H1 (cell line): ENCODE data around the gene INHBC. TPM values are rescaled to one million over a fixed set of nuclear protein-coding genes. Genes with fewer than 3 reads are reported as not detected.

Experiments used
- CTCF ChIA-PET: fragments of 300-600 bp; sonication (Branson Sonifier 250); formaldehyde crosslinking; loops from one replicate; lab custom pipeline; 2021; ENCODE audit not compliant: partially characterized antibody; lab: Charles Lee
- POLR2A ChIA-PET: fragments of 300-600 bp; sonication (Branson Sonifier 250); formaldehyde crosslinking; loops from one replicate; lab custom pipeline; 2021; ENCODE audit warnings: inconsistent platforms; ENCODE audit not compliant: partially characterized antibody; lab: Charles Lee
- DNase-seq, 2 experiments: peaks; one replicate each; pipeline versions ENCODE4 v3.0.0 to v3.0.0-alpha.2; 2010 to 2022; ENCODE audit warnings: low spot score in 2 of 2, low read depth in 1 of 2, mixed read lengths in 1 of 2
- FAIRE-seq: peaks from 2 replicates; lab custom pipeline; 2011; peaks lifted over from hg19 to GRCh38; lab: Jason Lieb, UNC
- H2AFZ ChIP-seq: 2 replicates; pipeline ENCODE4 v1.8.1; 2012; ENCODE audit warnings: low read length, inconsistent platforms
- H2AK5ac ChIP-seq: 2 replicates; pipeline ENCODE4 v1.6.1; 2013; ENCODE audit warnings: low read depth, low read length
- H2BK120ac ChIP-seq: replicated peaks from 2 replicates; pipeline ENCODE3; 2013; ENCODE audit warnings: low read depth, low read length, inconsistent platforms
- H2BK12ac ChIP-seq: 2 replicates; pipeline ENCODE4 v1.6.1; 2013; ENCODE audit warnings: low read depth, low read length
- H2BK15ac ChIP-seq: 2 replicates; pipeline ENCODE4 v1.6.1; 2013; ENCODE audit warnings: low read length
- H2BK20ac ChIP-seq: 2 replicates; pipeline ENCODE4 v1.6.1; 2013; ENCODE audit warnings: low read length
- H2BK5ac ChIP-seq: 2 replicates; pipeline ENCODE4 v1.6.1; 2013; ENCODE audit warnings: low read depth, low read length
- H3K14ac ChIP-seq: 2 replicates; pipeline ENCODE4 v1.6.1; 2013; ENCODE audit warnings: inconsistent platforms; ENCODE audit not compliant: insufficient read length
- H3K18ac ChIP-seq: 2 replicates; pipeline ENCODE4 v1.6.1; 2013; ENCODE audit warnings: low read length; ENCODE audit errors: extremely low read depth
- H3K23ac ChIP-seq: 2 replicates; pipeline ENCODE4 v1.6.1; 2013; ENCODE audit warnings: inconsistent platforms; ENCODE audit not compliant: insufficient read length
- H3K23me2 ChIP-seq: 2 replicates; pipeline ENCODE4 v1.6.1; 2013; ENCODE audit warnings: low read depth, low read length
- H3K27ac ChIP-seq: 2 replicates; pipeline ENCODE4 v1.6.1; 2011; ENCODE audit warnings: low read depth, low read length, inconsistent platforms
- H3K27me3 ChIP-seq, 4 experiments: replicated peaks in 1 of 4; 1 replicate in 1 of 4; 2 replicates in 3 of 4; pipeline versions ENCODE4 v1.6.1 to v1.8.1; 2011 to 2013; ENCODE audit warnings: low read length in 3 of 4, mild to moderate bottlenecking in 3 of 4, inconsistent platforms in 2 of 4, mixed read lengths in 2 of 4, moderate library complexity in 1 of 4; ENCODE audit not compliant: control insufficient read depth in 3 of 4, insufficient read depth in 3 of 4; ENCODE audit errors: extremely low read depth in 1 of 4
- H3K36me3 ChIP-seq, 4 experiments: 2 replicates each; pipeline versions ENCODE4 v1.6.1 to v1.8.1; 2011 to 2013; ENCODE audit warnings: mild to moderate bottlenecking in 4 of 4, low read length in 3 of 4, moderate library complexity in 2 of 4, control low read depth in 1 of 4, inconsistent platforms in 1 of 4; ENCODE audit not compliant: insufficient read depth in 4 of 4, control insufficient read depth in 2 of 4
- H3K4ac ChIP-seq: replicated peaks from 2 replicates; pipeline ENCODE3; 2013; ENCODE audit warnings: low read length, low read depth, mixed read lengths, inconsistent platforms; ENCODE audit not compliant: insufficient read length
- H3K4me1 ChIP-seq, 4 experiments: replicated peaks in 1 of 4; 1 replicate in 1 of 4; 2 replicates in 3 of 4; pipeline versions ENCODE4 v1.6.1 to v1.8.1; 2011 to 2013; ENCODE audit warnings: low read length in 3 of 4, inconsistent platforms in 2 of 4, mixed read lengths in 1 of 4; ENCODE audit not compliant: insufficient read depth in 4 of 4, control insufficient read depth in 3 of 4
- H3K4me2 ChIP-seq, 2 experiments: 2 replicates each; pipeline versions ENCODE4 v1.6.1 to v1.8.1; 2011 to 2013; ENCODE audit warnings: low read depth in 2 of 2, low read length in 2 of 2, control low read depth in 1 of 2, inconsistent platforms in 1 of 2, mild to moderate bottlenecking in 1 of 2; ENCODE audit not compliant: insufficient read depth in 1 of 2
- H3K4me3 ChIP-seq, 4 experiments: fragments of 200-600, 300-600 bp in 1 of 4; sonication (generic), shearing (Covaris generic), sonication (Bioruptor Twin) in 1 of 4; 2 replicates each; pipeline versions ENCODE4 v1.5.1 to v1.8.1; 2011 to 2016; ENCODE audit warnings: low read length in 4 of 4, low read depth in 3 of 4, control low read depth in 2 of 4, inconsistent platforms in 2 of 4, mild to moderate bottlenecking in 2 of 4, mixed read lengths in 1 of 4, moderate library complexity in 1 of 4; ENCODE audit not compliant: insufficient read depth in 2 of 4; ENCODE audit errors: extremely low read depth in 1 of 4
- H3K56ac ChIP-seq: replicated peaks from 2 replicates; pipeline ENCODE3; 2013; ENCODE audit warnings: low read depth, mild to moderate bottlenecking, mixed read lengths, low read length, inconsistent platforms; ENCODE audit not compliant: insufficient read length
- H3K79me1 ChIP-seq: 2 replicates; pipeline ENCODE4 v1.6.1; 2013; ENCODE audit warnings: low read depth, low read length, control low read depth
- H3K79me2 ChIP-seq, 2 experiments: 2 replicates each; pipeline versions ENCODE4 v1.6.1 to v1.8.1; 2012 to 2013; ENCODE audit warnings: low read length in 2 of 2, mild to moderate bottlenecking in 2 of 2, inconsistent platforms in 1 of 2; ENCODE audit not compliant: insufficient read depth in 2 of 2, control insufficient read depth in 1 of 2
- H3K9ac ChIP-seq, 4 experiments: replicated peaks in 1 of 4; 1 replicate in 1 of 4; 2 replicates in 3 of 4; pipeline versions ENCODE4 v1.6.1 to v1.8.1; 2011 to 2013; ENCODE audit warnings: low read depth in 3 of 4, low read length in 3 of 4, control low read depth in 2 of 4, mild to moderate bottlenecking in 2 of 4, moderate library complexity in 2 of 4, inconsistent platforms in 1 of 4; ENCODE audit errors: extremely low read depth in 1 of 4
- H3K9me3 ChIP-seq, 2 experiments: 2 replicates each; pipeline versions ENCODE4 v1.6.1 to v1.8.1; 2012 to 2013; ENCODE audit warnings: mild to moderate bottlenecking in 2 of 2, moderate library complexity in 2 of 2, control low read depth in 1 of 2, inconsistent platforms in 1 of 2, low read depth in 1 of 2, low read length in 1 of 2, mixed read lengths in 1 of 2; ENCODE audit not compliant: insufficient read depth in 2 of 2
- H4K20me1 ChIP-seq, 2 experiments: replicated peaks in 1 of 2; 2 replicates each; pipeline versions ENCODE3 to v1.8.1; 2011 to 2013; ENCODE audit warnings: inconsistent platforms in 2 of 2, low read length in 2 of 2, mild to moderate bottlenecking in 1 of 2; ENCODE audit not compliant: insufficient read depth in 2 of 2, control insufficient read depth in 1 of 2
- H4K5ac ChIP-seq: 2 replicates; pipeline ENCODE4 v1.6.1; 2013; ENCODE audit warnings: low read length, low read depth, mixed read lengths, inconsistent platforms; ENCODE audit not compliant: insufficient read length
- H4K8ac ChIP-seq: 2 replicates; pipeline ENCODE4 v1.8.0; 2013; ENCODE audit warnings: mild to moderate bottlenecking, moderate library complexity, low read length, inconsistent platforms; ENCODE audit not compliant: insufficient read depth; ENCODE audit errors: extremely low read depth
- H4K91ac ChIP-seq: replicated peaks from 2 replicates; pipeline ENCODE3; 2013; ENCODE audit warnings: low read length, mixed read lengths, inconsistent platforms; ENCODE audit not compliant: insufficient read length
- CBX5 ChIP-seq: fragments of 300-800, 300-1000 bp; sonication (generic); IDR thresholded peaks from 2 replicates; pipeline ENCODE4 v1.7.1; 2016; ENCODE audit warnings: antibody characterized with exemption, low read length, low read depth
- EP300 ChIP-seq, 2 experiments: IDR thresholded peaks; 1 replicate in 1 of 2; 2 replicates in 1 of 2; pipeline ENCODE4 v1.6.1; 2011 to 2012; ENCODE audit warnings: low read depth in 2 of 2, low read length in 2 of 2, mild to moderate bottlenecking in 2 of 2, borderline replicate concordance in 1 of 2, inconsistent platforms in 1 of 2, moderate library complexity in 1 of 2
- KDM1A ChIP-seq: fragments of 200-600, 300-600 bp; sonication (generic); IDR thresholded peaks from 2 replicates; pipeline ENCODE4 v1.7.1; 2016; ENCODE audit warnings: mild to moderate bottlenecking, low read length, borderline replicate concordance
- TAF1 ChIP-seq: IDR thresholded peaks from 2 replicates; pipeline ENCODE4 v1.6.1; 2011; ENCODE audit warnings: mild to moderate bottlenecking, low read depth, low read length
- YY1 ChIP-seq: IDR thresholded peaks from 2 replicates; pipeline ENCODE4 v1.6.1; 2011; ENCODE audit warnings: low read depth, mild to moderate bottlenecking, low read length
- WGBS, 2 experiments: shearing (Covaris generic) in 1 of 2; methylation state at CpG; one replicate each; pipeline versions ENCODE4 v1.1.6 to v1.1.7; 2013 to 2015; ENCODE audit warnings: low lambda C conversion rate in 2 of 2, mixed read lengths in 2 of 2, inconsistent platforms in 1 of 2, low coverage in 1 of 2, missing lambda C conversion rate in 1 of 2; ENCODE audit not compliant: insufficient replicate concordance in 2 of 2, insufficient coverage in 1 of 2, insufficient read length in 1 of 2; ENCODE audit errors: extremely low coverage in 1 of 2, missing lambda C conversion rate in 1 of 2; 5-methylcytosine and 5-hydroxymethylcytosine counted together
- polyA plus RNA-seq, 7 experiments: library from polyadenylated mRNA; depleted of rRNA in 3 of 7; stranded (reverse) in 5 of 7; unstranded in 2 of 7; fragments of >200 nt in 5 of 7; fragments of 200-250 nt in 2 of 7; gene quantifications; 1 replicate in 5 of 7; 2 replicates in 1 of 7; 4 replicates in 1 of 7; pipeline versions ENCODE4 v1.2.1 to v1.2.3, GENCODE V29; 2011 to 2013; ENCODE audit warnings: missing spikeins in 2 of 7, mixed read lengths in 2 of 7
- total RNA-seq: library from RNA; stranded (reverse); fragmentation: NEBNext Ultra II Directional; extraction: Animal tissue kit (Norgen Biotek cat#: 25700); gene quantifications from 2 replicates; pipeline ENCODE4 v1.2.1, GENCODE V29; 2021

Gene INHBC
- total and polyA plus RNA-seq, 2 of the 8 experiments (the other 6 are each of a cell fraction or from before 2014, with no cell fraction given), result 0.15 TPM; not detected in 1

DNA sequence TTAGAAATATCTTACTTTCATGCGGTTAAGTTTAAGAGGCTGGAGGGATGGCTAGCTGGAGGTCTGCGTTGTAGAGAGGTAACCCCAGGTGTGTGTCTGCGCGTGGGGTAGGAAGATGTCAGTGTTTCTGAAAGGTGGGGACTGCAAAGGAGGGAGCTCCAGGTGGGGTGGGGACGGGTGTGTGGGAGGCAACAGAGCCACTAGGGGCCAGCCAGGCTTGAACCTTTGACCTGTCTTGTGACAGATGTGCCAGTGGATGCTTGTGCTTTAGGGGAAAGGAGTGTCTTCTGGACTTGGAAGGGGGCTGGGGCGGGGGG is 25.8 kb downstream of the INHBC start:
- 0% methylated on average over 5 of the region's 6 CpGs; no CpG with 5 or more reads in 1 of the 2 experiments for WGBS, 2 experiments

More for the DNA sequence above, 25.8 kb downstream of the INHBC start:
- H3K18ac ChIP-seq, result peak overlapping the region; percentile 33
- H3K23ac ChIP-seq, result no peak overlapping the region
- peaks cover 11% of the 10 kb centered on the region; the same call in 1 of the 2 replicates for H3K23me2 ChIP-seq
- FAIRE-seq, result no peak
- H4K8ac ChIP-seq, result no peak overlapping the region
- no peaks in the 10 kb centered on the region for H3K79me1 ChIP-seq
- H3K9me3 ChIP-seq, result no peaks in the 10 kb centered on the region
- no peak for DNase-seq
- H2AFZ ChIP-seq, result no peak overlapping the region
- TF ChIP-seq TAF1 (no peak), KDM1A (no peak), CBX5 (no peak), EP300 (IDR thresholded peaks at IDR 0.05; ENCODE audit: borderline replicate concordance in 1 of 2, low read depth in 2 of 2, low read length in 2 of 2) (no peak), YY1 (no peak)
- H3K4me1 ChIP-seq, result peaks cover 0 to 21% (median 13%) of the 10 kb centered on the region in 4 experiments; a peak in 6 of 7 replicates
- H2BK20ac ChIP-seq, result 0 out of 2 replicates have a peak overlapping the region, but pooled peaks have one; percentile 48
- H2BK15ac ChIP-seq, result peak overlapping the region; percentile 92
- peak overlapping the region; percentile 52 for H4K5ac ChIP-seq
- no peaks in the 10 kb centered on the region for H3K27me3 ChIP-seq
- peaks cover 0 to 4% (median 0%) of the 10 kb centered on the region in 4 experiments; a peak in 2 of 8 replicates for H3K36me3 ChIP-seq
- H3K4me3 ChIP-seq, result peak overlapping the region; percentile 67 to 91 (median 78)
- peak overlapping the region; percentile 87; the same call in 1 of the 2 replicates for H3K27ac ChIP-seq
- H2BK12ac ChIP-seq, result 0 out of 2 replicates have a peak overlapping the region, but pooled peaks have one; percentile 39
- H3K4ac ChIP-seq, result peak overlapping the region; percentile 87
- CTCF ChIA-PET, result interaction anchor here (0.6 to 18.5 kb wide), 7 partner anchors 19 to 272 kb away, joined by 3 to 478 read pairs (median 3); partner anchors contain the start of genes ARHGAP9, MARS1 and STAC3
- H2AK5ac ChIP-seq, result no peak overlapping the region
- H4K20me1 ChIP-seq, result no peaks in the 10 kb centered on the region
- peak overlapping the region; percentile 82; the same call in 1 of the 2 replicates for H2BK5ac ChIP-seq
- peak overlapping the region; percentile 34 for H2BK120ac ChIP-seq
- no peak overlapping the region; a peak in 2 of 7 replicates for H3K9ac ChIP-seq
- H3K79me2 ChIP-seq, result peaks cover 0 to 16% of the 10 kb centered on the region in 2 experiments; a peak in 1 of 4 replicates
- H3K4me2 ChIP-seq, result peak overlapping the region; percentile 84 to 95
- H3K56ac ChIP-seq, result no peak overlapping the region
- no peak overlapping the region for H3K14ac ChIP-seq
- POLR2A ChIA-PET, result interaction anchor here (1.0 to 6.4 kb wide), 8 partner anchors 8 to 237 kb away, joined by 3 to 51 read pairs (median 4); partner anchors contain the start of genes INHBC and SHMT2
- H4K91ac ChIP-seq, result peak overlapping the region; percentile 29
